Measurements from ENCODE around the gene MAPKAP1.
"Not testable (repeated sequence)": the region's sequence is repeated elsewhere in the genome, so short reads cannot be mapped to it uniquely, and the experiment has no call there.

Gene MAPKAP1

DNA sequence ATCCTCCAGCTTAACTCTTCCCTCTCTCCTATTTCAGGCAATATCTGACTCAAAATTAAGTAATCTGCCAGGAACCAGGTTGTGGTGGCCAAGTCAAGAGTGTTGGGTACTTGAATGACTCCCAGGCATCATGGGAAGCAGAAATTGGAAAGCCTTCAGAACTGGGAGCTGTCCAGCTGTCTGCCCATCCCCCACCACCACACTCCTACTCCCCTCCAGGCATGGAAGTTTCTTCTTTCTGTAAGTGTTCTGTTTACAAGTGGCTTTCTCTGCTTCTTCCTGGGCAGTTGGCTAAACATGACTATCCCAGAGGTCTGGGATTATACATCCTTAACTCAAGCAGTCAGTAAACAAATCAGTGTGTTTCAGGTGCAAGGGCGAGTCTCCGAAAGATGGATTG lies 25.6 kb upstream of the MAPKAP1 start:
- FAIRE-seq, result no peak

DNA sequence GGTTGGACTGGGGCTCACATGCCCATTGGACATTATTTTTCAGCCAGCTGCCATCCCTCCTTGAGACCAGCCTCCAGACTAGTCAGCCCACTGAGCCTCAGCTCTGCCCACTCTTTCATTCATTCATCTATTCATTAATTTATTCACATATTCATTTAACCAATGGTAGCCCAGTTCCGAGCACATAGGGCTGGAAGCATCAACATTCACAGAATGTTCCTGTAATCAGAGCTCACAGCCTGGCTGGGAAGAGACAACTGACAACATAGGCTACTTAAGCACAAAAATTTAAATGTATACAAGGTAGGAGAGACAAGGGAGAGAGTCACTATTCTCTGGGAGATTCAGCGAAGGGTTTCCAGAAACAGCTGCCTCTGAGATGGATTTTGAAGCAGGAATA lies 23.2 kb upstream of the MAPKAP1 start:
- DNase-seq (ENCODE audit: low spot score) (no peak), FAIRE-seq (no peak)

More for the DNA sequence above, 25.6 kb upstream of the MAPKAP1 start:
- DNase-seq (ENCODE audit: low spot score), result no peak

DNA sequence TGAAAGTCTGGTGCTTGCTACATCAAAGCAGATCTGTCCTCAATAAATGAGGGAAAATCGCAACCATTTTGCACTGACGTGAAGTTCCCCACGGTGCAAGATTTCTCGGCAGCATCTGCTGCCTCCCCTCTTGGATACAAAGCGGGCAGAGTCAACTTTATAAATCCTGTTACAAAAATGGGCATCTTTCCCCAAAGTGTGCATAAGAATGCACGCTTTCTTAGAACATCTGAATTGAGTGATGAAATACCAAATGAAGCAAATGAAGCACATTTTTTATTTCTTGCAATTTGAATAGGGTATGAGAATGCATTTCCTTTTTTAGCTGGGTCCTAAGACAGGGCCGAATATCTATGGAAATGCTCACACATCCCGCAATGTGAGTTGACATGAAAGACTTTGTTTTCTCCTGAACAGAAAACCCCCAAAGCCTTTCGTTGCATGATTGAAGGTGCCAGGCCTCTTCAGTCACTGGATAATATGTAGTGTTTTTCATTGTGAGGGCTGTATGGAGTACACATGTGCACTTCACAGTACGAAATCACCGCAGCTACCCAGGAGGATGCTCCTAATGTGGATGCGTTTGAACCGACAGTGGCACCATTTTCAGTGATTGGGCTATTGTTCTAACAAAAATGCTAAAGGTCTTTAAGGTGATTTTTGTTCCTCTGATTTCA lies 19.6 kb upstream of the MAPKAP1 start:
- FAIRE-seq (no peak), DNase-seq (ENCODE audit: low spot score) (no peak)

DNA sequence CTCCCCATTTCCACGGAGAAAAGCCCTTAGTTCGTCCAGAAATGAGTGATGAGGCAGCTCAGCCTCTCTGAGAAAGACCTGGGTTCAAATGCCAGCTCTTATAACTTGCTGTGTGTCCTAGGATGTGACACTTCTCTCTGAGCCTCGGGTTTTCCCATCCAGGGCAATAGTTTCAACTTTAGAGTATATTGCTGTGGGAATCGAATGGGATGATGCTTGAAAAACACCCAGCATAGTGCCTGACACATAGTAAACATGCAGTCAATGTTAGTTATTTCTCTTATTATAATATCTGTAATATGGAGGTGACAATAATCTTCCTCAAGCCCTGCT lies 430 bp upstream of the MAPKAP1 start:
- no peak for DNase-seq (ENCODE audit: low spot score)
- no peak for FAIRE-seq

DNA sequence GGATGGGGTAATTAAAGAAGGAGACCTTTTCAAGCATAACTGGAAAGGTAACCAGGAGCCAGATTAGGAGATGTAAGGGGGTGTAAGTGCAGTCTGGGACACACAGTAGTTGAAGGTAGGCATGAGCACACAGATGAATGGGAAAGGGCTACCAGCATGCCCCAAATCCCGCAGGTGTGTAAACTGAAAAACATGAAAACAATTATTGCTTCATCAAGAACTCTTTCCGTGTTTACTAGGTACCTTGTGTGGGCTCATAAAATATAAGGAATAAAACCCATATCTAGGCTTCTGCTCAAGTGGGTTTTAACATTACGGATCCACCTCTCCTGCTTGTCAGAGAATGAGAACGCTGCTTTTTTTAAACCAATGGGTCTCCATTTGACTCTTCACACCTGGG lies 1.1 kb downstream of the MAPKAP1 start:
- FAIRE-seq, result no peak

DNA sequence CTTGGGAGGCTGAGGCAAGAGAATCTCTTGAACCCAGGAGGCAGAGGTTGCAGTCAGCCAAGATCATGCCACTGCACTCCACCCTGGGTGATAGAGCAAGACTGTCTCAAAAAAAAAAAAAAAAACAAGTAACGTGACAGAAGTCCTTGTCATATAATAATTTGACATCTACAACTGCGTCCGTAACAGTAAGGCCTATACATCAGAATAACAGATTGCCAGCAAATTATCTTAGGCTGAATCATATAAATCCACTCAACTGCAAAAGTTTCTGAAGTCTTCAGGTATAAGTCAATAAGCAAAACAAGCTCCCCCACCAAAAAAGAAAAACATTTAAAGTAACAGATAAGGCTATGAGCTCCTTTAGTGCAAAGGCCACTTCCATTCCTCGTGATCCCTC lies 3.3 kb downstream of the MAPKAP1 start:
- no peak for FAIRE-seq
- DNase-seq (ENCODE audit: low spot score), result no peak

More for the DNA sequence above, 1.1 kb downstream of the MAPKAP1 start:
- no peak for DNase-seq (ENCODE audit: low spot score)

DNA sequence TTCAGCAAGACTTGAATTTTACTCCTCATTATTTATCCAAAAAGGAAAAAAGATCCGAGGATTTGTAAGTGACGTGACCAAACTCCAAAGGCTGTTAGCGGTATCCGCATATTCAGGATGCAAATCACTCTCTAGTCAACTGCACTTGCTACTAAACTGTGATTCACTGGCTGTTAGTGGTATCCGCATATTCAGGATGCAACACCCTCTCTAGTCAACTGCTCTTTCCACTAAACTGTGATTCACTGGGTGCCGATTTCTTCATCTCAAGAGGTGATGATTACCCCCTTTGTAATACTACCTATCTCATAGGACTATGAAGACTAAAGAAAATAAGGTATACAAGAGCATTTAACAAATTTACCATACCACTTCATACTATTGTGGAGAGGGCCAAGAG lies 5.7 kb downstream of the MAPKAP1 start:
- DNase-seq (ENCODE audit: low spot score) (no peak), FAIRE-seq (no peak)

DNA sequence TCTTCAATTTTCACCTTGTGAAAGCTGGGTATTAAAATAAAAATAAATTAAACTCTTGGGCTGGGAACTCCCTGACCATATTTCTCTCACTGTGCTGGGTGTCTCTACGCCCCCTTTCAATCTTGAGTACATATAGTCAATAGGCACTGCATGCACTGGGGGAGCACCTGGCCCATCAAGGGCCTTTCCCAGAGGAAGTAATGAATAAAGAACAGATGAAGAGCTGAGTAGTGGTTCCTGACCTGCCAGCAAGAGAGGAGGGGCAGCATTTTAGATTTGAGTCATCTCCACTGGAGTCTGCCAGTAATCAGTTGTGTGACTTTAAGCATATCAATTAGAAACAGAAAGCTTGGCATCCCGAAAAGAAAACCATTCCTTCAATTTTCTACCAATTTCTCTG lies 6.2 kb downstream of the MAPKAP1 start:
- no peak for FAIRE-seq
- DNase-seq (ENCODE audit: low spot score), result no peak

DNA sequence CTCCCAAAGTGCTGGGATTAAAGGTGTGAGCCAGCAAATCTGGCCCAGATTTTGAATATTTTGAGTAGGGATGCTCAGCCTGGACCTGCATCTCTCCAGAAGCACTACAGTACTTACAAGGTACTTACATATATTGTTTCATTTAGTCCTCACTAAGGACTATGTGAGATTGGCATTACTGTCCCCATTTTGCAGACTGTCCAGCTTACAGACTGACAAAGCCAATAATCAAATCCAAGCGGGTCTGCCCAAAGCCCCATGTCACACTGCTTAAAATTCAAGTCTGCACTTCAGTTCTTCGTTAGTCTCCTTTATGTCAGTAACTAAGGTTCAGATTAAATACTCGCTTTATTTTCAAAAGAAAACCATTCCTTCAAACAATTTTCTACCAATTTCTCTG lies 7.1 kb downstream of the MAPKAP1 start:
- FAIRE-seq, result no peak

DNA sequence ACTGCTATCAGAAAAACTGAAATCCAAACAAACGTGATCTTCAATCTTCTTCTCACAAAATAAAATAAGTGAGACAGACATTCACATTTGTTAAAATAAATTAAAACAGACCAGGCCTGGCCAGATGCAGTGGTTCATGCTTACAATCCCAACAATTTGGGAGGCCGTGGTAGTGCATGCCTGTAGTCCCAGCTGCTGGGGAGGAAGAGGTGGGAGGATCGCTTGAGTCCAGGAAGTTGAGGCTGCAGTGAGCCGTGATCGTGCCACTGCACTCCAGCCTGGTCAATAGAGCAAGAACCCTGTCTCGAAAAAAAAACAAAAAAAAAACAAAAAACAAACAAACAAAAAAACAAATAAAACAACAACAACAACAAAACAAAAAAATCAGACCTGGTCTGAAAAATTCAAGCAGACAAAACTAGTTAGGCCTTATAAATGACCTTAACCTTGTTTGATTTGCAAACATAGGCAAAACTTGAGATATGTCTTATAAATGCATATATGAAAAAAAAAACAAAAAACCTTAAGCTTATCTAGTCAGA lies 10.8 kb downstream of the MAPKAP1 start:
- DNase-seq (ENCODE audit: low spot score), result no peak
- FAIRE-seq, result no peak

More for the DNA sequence above, 7.1 kb downstream of the MAPKAP1 start:
- DNase-seq (ENCODE audit: low spot score), result no peak

DNA sequence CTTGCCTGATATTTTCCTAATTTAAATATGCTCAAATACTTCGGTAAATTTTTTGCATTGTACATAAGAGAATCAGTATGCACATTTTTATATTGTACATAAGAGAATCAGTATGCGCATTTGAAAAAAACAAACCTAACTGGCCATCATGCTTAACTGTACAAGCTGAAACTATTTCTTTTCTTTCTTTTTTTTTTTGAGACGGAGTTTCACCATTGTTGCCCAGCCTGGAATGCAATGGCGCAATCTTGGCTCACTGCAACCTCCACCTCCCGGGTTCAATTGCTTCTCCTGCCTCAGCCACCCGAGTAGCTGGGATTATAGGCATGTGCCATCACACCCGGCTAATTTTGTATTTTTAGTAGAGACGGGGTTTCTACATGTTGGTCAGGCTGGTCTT lies 11.5 kb downstream of the MAPKAP1 start:
- not testable (repeated sequence) for DNase-seq (ENCODE audit: low spot score); FAIRE-seq

DNA sequence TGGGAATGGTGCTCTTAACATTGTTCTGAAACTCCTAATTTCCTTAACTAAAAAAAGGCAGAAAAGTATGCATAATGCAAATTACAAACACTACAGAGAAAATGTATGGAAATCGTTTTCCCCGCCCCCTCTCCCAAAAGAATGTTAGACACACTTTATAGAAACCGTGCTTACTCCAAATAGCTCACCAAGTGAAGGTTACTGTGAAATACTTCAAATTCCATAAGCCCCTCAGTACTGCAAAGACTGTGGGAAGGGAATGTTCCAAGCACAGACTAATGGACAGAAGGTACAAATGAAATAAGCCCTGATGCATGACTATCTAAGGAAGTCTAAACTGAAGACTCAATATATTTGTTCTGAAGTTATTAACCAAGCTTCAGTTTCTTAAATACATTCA lies 12.5 kb downstream of the MAPKAP1 start:
- DNase-seq (ENCODE audit: low spot score), result no peak
- no peak for FAIRE-seq

DNA sequence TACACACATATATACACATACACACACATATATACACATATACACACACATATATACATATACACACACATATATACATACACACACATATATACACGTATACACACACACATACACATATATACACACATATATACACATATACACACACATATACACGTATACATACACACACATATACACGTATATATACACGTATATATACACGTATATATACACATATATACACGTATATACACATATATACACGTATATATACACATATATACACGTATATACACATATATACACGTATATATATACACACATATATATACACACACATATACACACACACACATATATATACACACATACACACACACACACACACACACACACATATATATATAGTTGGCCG lies 13.5 kb downstream of the MAPKAP1 start:
- DNase-seq (ENCODE audit: low spot score); FAIRE-seq: not testable (repeated sequence)

DNA sequence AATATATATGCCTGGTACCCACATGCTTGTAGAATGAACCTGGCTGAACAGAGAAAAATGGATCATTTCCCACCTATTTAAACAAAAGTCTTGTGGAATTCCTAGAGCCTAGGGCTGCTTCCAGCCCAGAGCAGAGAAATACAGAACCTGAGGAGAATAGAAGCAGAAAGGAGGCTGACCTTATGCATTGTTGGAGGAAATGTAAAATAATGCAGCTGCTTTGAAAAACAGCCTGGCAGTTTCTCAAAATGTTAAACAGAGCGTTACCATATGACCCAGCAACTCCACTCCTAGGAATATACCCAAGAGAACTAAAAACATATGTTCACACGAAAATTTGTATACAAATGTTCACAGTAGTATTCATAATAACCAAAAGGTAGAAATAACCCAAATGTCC lies 15.1 kb downstream of the MAPKAP1 start:
- no peak for FAIRE-seq
- no peak for DNase-seq (ENCODE audit: low spot score)

DNA sequence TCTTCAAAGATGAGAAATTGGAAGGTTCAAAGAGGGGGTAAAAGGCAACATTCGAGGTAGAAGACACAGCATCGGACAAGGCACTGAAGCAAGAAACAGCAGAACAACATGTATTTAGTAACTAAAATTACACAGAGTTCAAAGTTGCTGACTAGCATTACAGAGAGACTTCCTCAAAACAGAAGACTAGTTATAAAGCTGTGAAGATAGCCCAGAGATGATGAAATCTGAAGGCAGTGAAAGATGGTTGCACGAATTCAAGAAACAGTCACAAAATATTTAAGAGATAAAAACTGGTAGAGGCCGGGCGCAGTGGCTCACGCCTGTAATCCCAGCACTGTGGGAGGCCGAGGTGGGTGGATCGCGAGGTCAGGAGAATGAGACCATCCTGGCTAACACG lies 16.3 kb downstream of the MAPKAP1 start:
- DNase-seq (ENCODE audit: low spot score) (no peak), FAIRE-seq (no peak)

DNA sequence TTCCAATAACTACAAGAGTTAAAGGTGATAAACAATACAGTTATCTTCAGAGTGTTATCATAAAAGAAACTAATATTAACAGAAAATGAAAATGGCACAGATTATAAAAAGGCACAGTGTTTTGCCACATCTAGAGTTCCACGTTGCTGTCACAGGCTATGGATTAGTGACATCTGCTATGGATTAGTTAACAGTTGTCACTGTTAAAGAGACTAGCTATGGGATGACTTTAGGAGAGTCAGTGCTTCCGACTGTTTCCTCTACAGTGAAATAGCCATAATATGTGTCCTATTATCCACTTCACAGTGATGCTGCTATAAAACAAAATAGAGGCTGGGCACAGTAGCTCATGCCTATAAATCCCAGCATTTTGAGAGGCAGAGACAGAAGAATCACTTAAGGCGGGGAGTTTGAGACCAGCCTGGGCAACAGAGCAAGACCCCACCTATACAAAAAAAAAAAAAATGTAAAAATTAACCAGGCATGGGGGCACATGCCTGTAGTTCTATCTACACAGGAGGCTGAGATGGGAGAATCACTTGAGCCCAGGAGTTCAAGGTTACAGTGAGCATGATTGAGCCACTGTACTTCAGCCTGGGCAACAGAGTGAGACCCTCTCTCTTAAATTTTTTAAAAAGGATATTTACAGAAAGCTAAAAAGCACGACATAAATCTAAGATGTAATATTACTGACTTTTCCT lies 19.7 kb downstream of the MAPKAP1 start:
- no peak for FAIRE-seq
- no peak for DNase-seq (ENCODE audit: low spot score)

DNA sequence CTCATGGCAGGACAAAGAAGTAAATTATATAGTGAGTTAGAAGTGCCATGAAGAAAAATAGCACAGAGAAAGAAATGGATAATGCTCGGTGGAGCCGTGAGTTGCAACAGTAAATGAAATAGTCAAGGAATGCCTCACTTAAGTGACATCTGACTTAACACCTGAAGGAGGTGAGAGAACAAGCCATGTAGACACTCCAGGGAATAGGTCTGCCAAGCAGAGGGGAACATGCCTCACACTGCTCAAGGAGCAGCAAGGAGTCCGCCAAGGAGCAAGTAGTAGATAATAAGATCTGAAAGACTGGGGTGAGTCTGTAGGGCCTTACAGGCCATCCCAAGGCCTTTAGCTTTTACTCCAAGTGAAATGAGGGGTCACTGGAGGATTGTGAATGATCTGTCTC lies 21.8 kb downstream of the MAPKAP1 start:
- FAIRE-seq, result no peak

DNA sequence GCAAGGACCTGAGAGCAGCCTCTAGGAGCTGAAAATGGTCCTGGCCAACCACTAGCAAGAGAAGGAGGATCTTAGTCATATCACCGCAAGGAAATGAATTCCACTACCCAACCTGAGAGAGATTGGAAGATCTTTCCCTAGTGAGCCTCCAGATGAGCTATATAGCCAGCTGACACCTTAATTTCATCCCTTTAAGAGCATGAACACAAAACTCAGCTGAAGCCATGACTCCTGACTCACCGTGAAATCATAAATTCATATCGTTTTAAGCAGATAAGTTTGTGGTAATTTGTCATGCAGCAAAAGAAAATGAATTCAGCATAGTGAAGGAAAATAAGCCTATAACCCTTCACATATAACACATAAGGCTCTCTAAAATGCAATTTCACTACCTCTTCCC lies 23.5 kb downstream of the MAPKAP1 start:
- DNase-seq (ENCODE audit: low spot score) (no peak), FAIRE-seq (no peak)

More for the DNA sequence above, 21.8 kb downstream of the MAPKAP1 start:
- no peak for DNase-seq (ENCODE audit: low spot score)

DNA sequence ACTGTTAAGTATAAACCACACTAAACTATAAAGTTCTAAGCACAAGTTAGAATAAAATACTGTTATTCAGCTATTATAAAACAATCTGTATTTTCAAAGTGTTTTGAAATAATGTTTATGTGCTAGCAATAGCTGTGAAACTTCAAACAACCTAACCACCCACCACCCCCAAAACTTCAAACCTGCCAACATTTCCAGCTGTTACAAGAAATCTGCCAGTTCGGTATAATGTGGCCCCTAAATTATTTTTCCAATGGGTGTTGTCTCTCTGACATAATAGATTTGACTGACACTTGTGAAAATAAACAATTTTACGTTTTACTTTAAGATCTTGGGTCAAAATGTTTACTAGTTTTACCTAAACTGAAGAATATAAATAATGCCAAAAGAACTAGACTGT lies 24.7 kb downstream of the MAPKAP1 start:
- FAIRE-seq, result no peak
- no peak for DNase-seq (ENCODE audit: low spot score)

DNA sequence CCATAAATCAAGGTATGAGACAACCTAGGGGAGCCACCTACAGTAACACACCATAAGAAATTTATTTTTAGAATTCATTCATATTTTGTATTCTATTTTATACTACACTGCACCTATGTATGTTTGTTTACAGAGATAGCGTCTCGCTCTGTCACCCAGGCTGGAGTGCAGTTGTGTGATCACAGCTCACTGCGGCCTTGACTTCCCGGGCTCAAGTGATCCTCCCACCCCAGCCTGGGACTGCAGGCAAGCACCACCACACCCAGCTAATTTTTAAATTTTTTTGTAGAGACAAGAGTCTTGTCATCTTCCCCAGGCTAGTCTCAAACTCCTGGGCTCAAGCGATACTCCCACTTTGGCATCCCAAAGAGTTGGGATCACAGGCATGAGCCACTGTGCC lies 25.4 kb downstream of the MAPKAP1 start:
- FAIRE-seq (no peak), DNase-seq (ENCODE audit: low spot score) (no peak)

DNA sequence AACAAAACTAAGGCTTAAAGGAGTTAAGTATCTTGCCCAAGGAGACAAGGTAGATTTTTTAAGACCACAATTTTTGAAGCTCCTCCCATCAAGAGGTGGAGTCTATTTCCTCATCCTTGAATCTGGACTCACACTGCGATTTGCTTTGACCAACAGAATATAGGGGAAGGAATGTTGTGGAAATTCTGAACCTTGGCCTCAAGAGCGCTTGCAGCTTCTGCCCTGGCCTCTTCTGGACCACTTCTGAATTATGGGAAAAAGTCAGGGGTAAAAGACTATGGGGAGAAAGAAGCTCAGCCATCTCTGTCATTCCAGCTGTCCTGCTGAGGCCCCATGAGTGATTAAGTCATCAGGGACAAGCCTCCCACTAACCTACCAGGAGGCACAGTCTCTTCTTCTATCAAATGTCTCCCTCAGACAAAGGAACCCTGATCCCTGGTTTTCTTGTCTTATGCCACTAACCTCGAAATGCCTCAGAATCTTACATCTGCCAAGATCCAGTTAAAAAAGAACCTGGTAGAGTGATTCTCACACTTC lies 25.9 kb downstream of the MAPKAP1 start:
- no peak for DNase-seq (ENCODE audit: low spot score)
- no peak for FAIRE-seq

DNA sequence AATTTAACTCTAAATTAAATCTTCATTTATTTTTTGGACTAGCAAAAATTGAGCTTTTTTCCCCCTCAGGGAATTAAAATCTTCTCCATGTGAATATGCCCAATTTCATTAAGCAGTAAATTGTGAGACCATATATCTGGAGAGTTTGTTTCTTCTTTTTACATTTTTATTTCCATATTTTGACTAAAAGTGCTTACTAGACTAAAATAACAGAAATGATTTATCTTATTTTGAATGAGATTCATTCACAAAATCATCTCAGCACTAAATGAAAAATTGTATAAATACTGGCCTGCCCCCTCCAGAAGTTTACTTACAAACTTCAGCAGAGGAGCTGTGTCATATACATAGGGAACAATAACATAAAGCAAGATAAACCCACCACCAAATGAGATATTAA lies 26.6 kb downstream of the MAPKAP1 start:
- FAIRE-seq, result no peak

More for the DNA sequence above, 26.6 kb downstream of the MAPKAP1 start:
- no peak for DNase-seq (ENCODE audit: low spot score)

Data from urothelium cell line (cell line).